K562 (cell line): ENCODE measurements around the gene ADM5. TPM values are rescaled to one million over a fixed set of nuclear protein-coding genes. Genes with fewer than 3 reads are reported as not detected.

Source experiments
- ATAC-seq: fragments of 200-7000 bp; cut with Tn5 transposase; 3 replicates; pipeline ENCODE4 v1.9.1; 2020; ENCODE audit warnings: moderate library complexity
- BruUV-seq: library from RNA; stranded (reverse); fragments of 400-500 nt; replicated peaks from 2 replicates; lab custom pipeline; 2021; lab: Mats Ljungman, UMichigan
- CTCF ChIA-PET: fragments of 300-600 bp; formaldehyde crosslinking; extraction: SDS; loops from one replicate; lab custom pipeline; 2021; ENCODE audit warnings: low intra/inter-chr PET ratio; lab: Yijun Ruan, JAX
- POLR2A ChIA-PET: fragments of 300-600, 350-650 bp; sonication (Branson Sonifier 250); formaldehyde crosslinking; extraction: SDS; loops from one replicate; lab custom pipeline; 2021; ENCODE audit warnings: antibody characterized with exemption, inconsistent platforms; lab: Yijun Ruan, JAX
- DNase-seq, 4 experiments: peaks; one replicate each; pipeline versions ENCODE4 v3.0.0 to v3.0.0-alpha.2; 2011 to 2018; ENCODE audit warnings: low spot score in 3 of 4, mixed read lengths in 3 of 4; ENCODE audit errors: extremely low read depth in 1 of 4
- FAIRE-seq: peaks from 2 replicates; lab custom pipeline; 2011; peaks lifted over from hg19 to GRCh38; lab: Jason Lieb, UNC
- H2AFZ ChIP-seq: 2 replicates; pipeline ENCODE4 v1.6.0; 2011; ENCODE audit warnings: low read depth, low read length, control low read depth, inconsistent platforms
- H3K27ac ChIP-seq: fragments of 200-600 bp; 3 replicates; pipeline ENCODE4 v1.8.0; 2011; ENCODE audit warnings: low read depth, mild to moderate bottlenecking, control low read depth, inconsistent platforms, low read length, moderate library complexity, mixed read lengths; ENCODE audit errors: extremely low read depth
- H3K27me3 ChIP-seq, 2 experiments: fragments of 300-600 bp in 1 of 2; 2 replicates in 1 of 2; 3 replicates in 1 of 2; pipeline versions ENCODE4 v1.6.0 to v1.8.0; 2011; ENCODE audit warnings: inconsistent platforms in 2 of 2, low read length in 2 of 2, mild to moderate bottlenecking in 1 of 2, mixed read lengths in 1 of 2, moderate library complexity in 1 of 2; ENCODE audit not compliant: control insufficient read depth in 2 of 2, insufficient read depth in 2 of 2
- H3K36me3 ChIP-seq: fragments of 300-600 bp; 3 replicates; pipeline ENCODE4 v1.8.0; 2011; ENCODE audit warnings: mild to moderate bottlenecking, low read length, inconsistent platforms; ENCODE audit not compliant: control insufficient read depth, insufficient read depth
- H3K4me1 ChIP-seq, 2 experiments: fragments of 200-600 bp in 1 of 2; replicated peaks in 1 of 2; 2 replicates in 1 of 2; 3 replicates in 1 of 2; pipeline versions ENCODE4 v1.5.1 to v1.8.0; 2011; ENCODE audit warnings: inconsistent platforms in 2 of 2, low read length in 2 of 2, mild to moderate bottlenecking in 1 of 2, mixed read lengths in 1 of 2, moderate library complexity in 1 of 2; ENCODE audit not compliant: control insufficient read depth in 2 of 2, insufficient read depth in 2 of 2
- H3K4me2 ChIP-seq: 2 replicates; pipeline ENCODE4 v1.6.1; 2011; ENCODE audit warnings: low read length, control low read depth, inconsistent platforms, mixed read lengths; ENCODE audit not compliant: insufficient read depth
- H3K4me3 ChIP-seq: fragments of 200-600 bp; sonication (generic), shearing (Covaris generic); 2 replicates; pipeline ENCODE4 v1.5.1; 2016; ENCODE audit warnings: control low read depth, inconsistent platforms
- H3K79me2 ChIP-seq: fragments of 200-600 bp; 3 replicates; pipeline ENCODE4 v1.8.0; 2011; ENCODE audit warnings: low read length, inconsistent platforms; ENCODE audit not compliant: control insufficient read depth, insufficient read depth
- H3K9ac ChIP-seq, 2 experiments: 2 replicates each; pipeline versions ENCODE4 v1.6.0 to v1.6.1; 2011; ENCODE audit warnings: low read depth in 2 of 2, low read length in 2 of 2, control low read depth in 1 of 2, inconsistent platforms in 1 of 2, mild to moderate bottlenecking in 1 of 2, mixed read lengths in 1 of 2; ENCODE audit not compliant: insufficient read depth in 1 of 2
- H3K9me1 ChIP-seq: one replicate; pipeline ENCODE4 v1.6.0; 2011; ENCODE audit warnings: inconsistent platforms, mild to moderate bottlenecking, low read length, moderate library complexity; ENCODE audit not compliant: control insufficient read depth, insufficient read depth
- H3K9me3 ChIP-seq: replicated peaks from 2 replicates; pipeline ENCODE4 v1.5.1; 2011; ENCODE audit warnings: low read depth, low read length, inconsistent platforms; ENCODE audit not compliant: control insufficient read depth, insufficient read depth
- H4K20me1 ChIP-seq: replicated peaks from 2 replicates; pipeline ENCODE4 v1.6.1; 2011; ENCODE audit warnings: low read length, inconsistent platforms, mixed read lengths; ENCODE audit not compliant: control insufficient read depth, insufficient read depth
- HIVEP1 ChIP-seq: fragments of 250-450 bp; sonication (Bioruptor Pico); IDR thresholded peaks from 2 replicates; pipeline ENCODE4 v1.4.0; 2020; ENCODE audit warnings: mild to moderate bottlenecking
- WGBS: fragments of 100-300 bp; shearing (Covaris generic); methylation state at CpG from one replicate; pipeline ENCODE4 v1.1.6; 2016; ENCODE audit warnings: low coverage, mixed read lengths; ENCODE audit not compliant: insufficient coverage; ENCODE audit errors: missing lambda C conversion rate; 5-methylcytosine and 5-hydroxymethylcytosine counted together
- in situ Hi-C: fragments of 300-500 bp; cut with MboI; formaldehyde crosslinking; loops from 4 replicates; pipeline ENCODE4 v1.15.0; 2018; ENCODE audit warnings: inconsistent platforms, mixed read lengths
- intact Hi-C: fragments of 100-400 bp; cut with micrococcal nuclease; formaldehyde crosslinking; loops from 2 replicates; pipeline ENCODE4 v1.14.2; 2022
- polyA plus RNA-seq, 8 experiments: library from polyadenylated mRNA; depleted of rRNA in 4 of 8; stranded (reverse) in 5 of 8; unstranded in 3 of 8; fragments of >200 nt; fragmentation: Nextera tagmentation in 2 of 8; fragmentation: Illumina TruSeq in 1 of 8; extraction: Ambion mirVana in 2 of 8; extraction: Trizol in 1 of 8; gene quantifications; 2 replicates each; pipeline versions ENCODE4 v1.2.1 to v1.2.3, GENCODE V29; 2011 to 2014; ENCODE audit warnings: inconsistent platforms in 1 of 8, missing spikeins in 1 of 8
- total RNA-seq, 7 experiments: library from RNA; depleted of rRNA in 6 of 7; stranded (reverse); fragments of >200 nt in 6 of 7; fragmentation: Illumina TruSeq in 2 of 7; extraction: Trizol in 2 of 7; gene quantifications; 2 replicates each; pipeline versions ENCODE4 v1.2.1 to v1.2.3, GENCODE V29; 2011 to 2021; ENCODE audit warnings: low replicate concordance in 1 of 7
- TF ChIP-seq, protein P1 (sequence below): sonication (generic); formaldehyde crosslinking; IDR thresholded peaks from 2 replicates; pipeline ENCODE4 v1.8.1; 2023; ENCODE audit warnings: mild to moderate bottlenecking, missing genetic modification reagents

The ADM5 gene
- total and polyA plus RNA-seq, 9 of the 15 experiments (the other 6 are each of a cell fraction or from before 2014, with no cell fraction given), result 0.13 to 8.4 (median 2.0) TPM; not detected in 1

DNA sequence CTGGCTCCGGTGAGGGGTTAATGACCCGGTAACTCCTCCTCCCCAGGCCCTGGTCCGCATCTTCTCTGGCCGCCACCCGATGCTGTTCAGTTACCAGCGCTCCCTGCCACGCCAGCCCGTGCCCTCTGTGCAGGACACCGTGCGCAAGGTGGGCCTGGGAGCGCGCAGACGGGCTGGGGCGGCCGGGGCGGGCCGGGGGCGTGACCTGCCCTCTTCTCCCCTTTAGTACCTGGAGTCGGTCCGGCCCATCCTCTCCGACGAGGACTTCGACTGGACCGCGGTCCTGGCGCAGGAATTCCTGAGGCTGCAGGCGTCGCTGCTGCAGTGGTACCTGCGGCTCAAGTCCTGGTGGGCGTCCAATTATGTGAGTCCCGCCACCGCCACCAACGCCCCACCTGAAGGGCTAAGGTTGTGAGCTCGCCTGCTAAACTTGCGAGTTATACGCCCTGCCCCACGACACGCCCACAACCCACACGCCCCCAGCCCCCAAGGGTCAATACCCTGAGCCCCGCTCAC, 11.9 kb downstream of the ADM5 start:
- ChIA-PET POLR2A (interaction anchor here (1.6 kb wide), 1 partner anchor 15 kb away, joined by 5 read pairs; no protein-coding TSS in a partner anchor), CTCF (interaction anchor here (0.6 kb wide), 1 partner anchor 17 kb away, joined by 3 read pairs; no protein-coding TSS in a partner anchor)
- no peaks in the 10 kb centered on the region for H4K20me1 ChIP-seq
- no peaks in the 10 kb centered on the region for H3K79me2 ChIP-seq
- ATAC-seq (peak; percentile 16), DNase-seq (peak in 2 of 4 experiments; percentile 54 to 57), FAIRE-seq (no peak)
- no peaks in the 10 kb centered on the region for H3K9me1 ChIP-seq
- no TSS peak for BruUV-seq
- 93% methylated on average over 18 of the region's 40 CpGs for WGBS
- intact Hi-C loops (no loop called here), in situ Hi-C loops (no loop called here)
- peak overlapping the region; percentile 33 to 52; a peak in 1 of 4 replicates for H3K9ac ChIP-seq
- H3K27me3 ChIP-seq, result no peaks in the 10 kb centered on the region
- H3K27ac ChIP-seq, result no peak overlapping the region
- H3K36me3 ChIP-seq, result no peaks in the 10 kb centered on the region
- H3K4me2 ChIP-seq, result no peak overlapping the region
- H3K9me3 ChIP-seq, result no peaks in the 10 kb centered on the region
- peak overlapping the region; percentile 94 for H2AFZ ChIP-seq
- no peak for TF ChIP-seq HIVEP1
- TF ChIP-seq, protein P1, sequence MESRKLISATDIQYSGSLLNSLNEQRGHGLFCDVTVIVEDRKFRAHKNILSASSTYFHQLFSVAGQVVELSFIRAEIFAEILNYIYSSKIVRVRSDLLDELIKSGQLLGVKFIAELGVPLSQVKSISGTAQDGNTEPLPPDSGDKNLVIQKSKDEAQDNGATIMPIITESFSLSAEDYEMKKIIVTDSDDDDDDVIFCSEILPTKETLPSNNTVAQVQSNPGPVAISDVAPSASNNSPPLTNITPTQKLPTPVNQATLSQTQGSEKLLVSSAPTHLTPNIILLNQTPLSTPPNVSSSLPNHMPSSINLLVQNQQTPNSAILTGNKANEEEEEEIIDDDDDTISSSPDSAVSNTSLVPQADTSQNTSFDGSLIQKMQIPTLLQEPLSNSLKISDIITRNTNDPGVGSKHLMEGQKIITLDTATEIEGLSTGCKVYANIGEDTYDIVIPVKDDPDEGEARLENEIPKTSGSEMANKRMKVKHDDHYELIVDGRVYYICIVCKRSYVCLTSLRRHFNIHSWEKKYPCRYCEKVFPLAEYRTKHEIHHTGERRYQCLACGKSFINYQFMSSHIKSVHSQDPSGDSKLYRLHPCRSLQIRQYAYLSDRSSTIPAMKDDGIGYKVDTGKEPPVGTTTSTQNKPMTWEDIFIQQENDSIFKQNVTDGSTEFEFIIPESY (CRISPR knock-in tag), result peak; percentile 97
- peaks cover 10 to 23% of the 10 kb centered on the region in 2 experiments; a peak in 4 of 5 replicates for H3K4me1 ChIP-seq
- no peak overlapping the region for H3K4me3 ChIP-seq
